Breast epithelium (tissue), 3 donors: ENCODE results near the gene ADGRB2.

ENCODE experiments used
- POLR2AphosphoS5 ChIP-seq, 3 donors: sonication (generic); formaldehyde crosslinking; IDR thresholded peaks; one replicate each; pipeline ENCODE4 v1.6.1; 2017; ENCODE audit warnings: antibody characterized with exemption in 3 of 3
- TF ChIP-seq, protein P1 (sequence below), 3 donors: fragments of 450-650 bp; IDR thresholded peaks; one replicate each; pipeline ENCODE4 v1.5.1; 2016 to 2017; ENCODE audit warnings: antibody characterized with exemption in 3 of 3, mild to moderate bottlenecking in 3 of 3, moderate library complexity in 3 of 3

DNA sequence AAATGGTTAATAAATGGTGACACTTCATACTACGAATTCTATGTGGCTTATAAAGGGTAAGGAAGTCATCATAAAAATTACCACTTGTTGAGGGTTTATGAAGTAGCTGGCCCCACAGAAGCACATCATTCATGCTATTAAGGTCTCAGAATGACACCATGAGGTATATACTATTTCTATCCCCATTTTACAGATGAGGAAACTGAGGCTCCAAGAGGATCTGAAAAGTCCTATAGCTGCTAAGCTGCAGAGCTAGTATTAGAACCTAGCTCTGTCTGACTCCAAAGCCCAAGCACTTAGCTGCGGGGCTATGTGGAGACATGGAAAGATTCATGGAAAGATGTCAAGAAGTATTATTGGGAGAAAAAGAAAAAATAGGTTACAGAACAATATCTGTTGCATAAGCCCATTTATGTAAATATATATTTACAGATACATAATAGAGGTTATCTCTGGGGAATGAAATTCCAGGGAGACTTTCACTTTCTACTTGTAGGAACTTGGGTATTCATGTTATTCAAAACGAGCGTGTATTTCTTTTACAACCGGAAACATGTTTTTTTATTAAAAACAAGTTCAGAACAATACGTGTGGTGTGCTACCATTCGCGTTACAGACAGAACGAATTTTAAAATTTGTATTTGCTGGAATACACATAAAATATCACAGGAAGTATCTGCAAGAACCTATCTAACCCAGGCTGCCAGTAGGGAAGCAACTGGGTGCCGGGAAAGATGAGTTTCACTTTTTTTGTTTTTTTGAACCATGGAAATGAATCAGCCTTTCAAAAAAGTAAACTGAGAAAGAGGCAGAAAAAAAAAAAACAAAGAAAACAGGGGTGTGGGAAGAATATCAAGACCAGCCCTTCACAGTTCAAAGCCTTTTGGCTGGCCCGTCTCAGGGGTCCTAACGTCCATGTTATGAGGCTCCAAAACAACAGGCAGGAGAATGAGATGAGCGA lies 38.3 kb upstream of the ADGRB2 start:
- TF ChIP-seq, protein P1, sequence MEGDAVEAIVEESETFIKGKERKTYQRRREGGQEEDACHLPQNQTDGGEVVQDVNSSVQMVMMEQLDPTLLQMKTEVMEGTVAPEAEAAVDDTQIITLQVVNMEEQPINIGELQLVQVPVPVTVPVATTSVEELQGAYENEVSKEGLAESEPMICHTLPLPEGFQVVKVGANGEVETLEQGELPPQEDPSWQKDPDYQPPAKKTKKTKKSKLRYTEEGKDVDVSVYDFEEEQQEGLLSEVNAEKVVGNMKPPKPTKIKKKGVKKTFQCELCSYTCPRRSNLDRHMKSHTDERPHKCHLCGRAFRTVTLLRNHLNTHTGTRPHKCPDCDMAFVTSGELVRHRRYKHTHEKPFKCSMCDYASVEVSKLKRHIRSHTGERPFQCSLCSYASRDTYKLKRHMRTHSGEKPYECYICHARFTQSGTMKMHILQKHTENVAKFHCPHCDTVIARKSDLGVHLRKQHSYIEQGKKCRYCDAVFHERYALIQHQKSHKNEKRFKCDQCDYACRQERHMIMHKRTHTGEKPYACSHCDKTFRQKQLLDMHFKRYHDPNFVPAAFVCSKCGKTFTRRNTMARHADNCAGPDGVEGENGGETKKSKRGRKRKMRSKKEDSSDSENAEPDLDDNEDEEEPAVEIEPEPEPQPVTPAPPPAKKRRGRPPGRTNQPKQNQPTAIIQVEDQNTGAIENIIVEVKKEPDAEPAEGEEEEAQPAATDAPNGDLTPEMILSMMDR (IDR thresholded peaks at IDR 0.05), result no peak
- TF ChIP-seq POLR2AphosphoS5 (IDR thresholded peaks at IDR 0.05), result no peak
